ENCODE data around the gene KCNJ16. TPM values are rescaled to one million over a fixed set of nuclear protein-coding genes. Genes with fewer than 3 reads are reported as not detected.

Gene KCNJ16
- total and polyA plus RNA-seq, 2 experiments from 2014 or later: not detected

GRCh38 chr17:70091005-70091568 lies 16.1 kb downstream of the KCNJ16 start:
- TF ChIP-seq, protein P1, sequence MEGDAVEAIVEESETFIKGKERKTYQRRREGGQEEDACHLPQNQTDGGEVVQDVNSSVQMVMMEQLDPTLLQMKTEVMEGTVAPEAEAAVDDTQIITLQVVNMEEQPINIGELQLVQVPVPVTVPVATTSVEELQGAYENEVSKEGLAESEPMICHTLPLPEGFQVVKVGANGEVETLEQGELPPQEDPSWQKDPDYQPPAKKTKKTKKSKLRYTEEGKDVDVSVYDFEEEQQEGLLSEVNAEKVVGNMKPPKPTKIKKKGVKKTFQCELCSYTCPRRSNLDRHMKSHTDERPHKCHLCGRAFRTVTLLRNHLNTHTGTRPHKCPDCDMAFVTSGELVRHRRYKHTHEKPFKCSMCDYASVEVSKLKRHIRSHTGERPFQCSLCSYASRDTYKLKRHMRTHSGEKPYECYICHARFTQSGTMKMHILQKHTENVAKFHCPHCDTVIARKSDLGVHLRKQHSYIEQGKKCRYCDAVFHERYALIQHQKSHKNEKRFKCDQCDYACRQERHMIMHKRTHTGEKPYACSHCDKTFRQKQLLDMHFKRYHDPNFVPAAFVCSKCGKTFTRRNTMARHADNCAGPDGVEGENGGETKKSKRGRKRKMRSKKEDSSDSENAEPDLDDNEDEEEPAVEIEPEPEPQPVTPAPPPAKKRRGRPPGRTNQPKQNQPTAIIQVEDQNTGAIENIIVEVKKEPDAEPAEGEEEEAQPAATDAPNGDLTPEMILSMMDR (IDR thresholded peaks at IDR 0.05; ENCODE audit: low read depth, low read length): no peak
- no peak for DNase-seq (ENCODE audit: low read depth in 1 of 2, low spot score in 1 of 2)
- Histone ChIP-seq H3K27ac (no peak overlapping the region), H3K36me3 (no peaks in the 10 kb centered on the region), H3K4me1 (ENCODE audit: low read depth) (no peaks in the 10 kb centered on the region), H3K4me3 (no peak overlapping the region), H3K9me3 (ENCODE audit: low read depth) (no peaks in the 10 kb centered on the region), H3K27me3 (no peaks in the 10 kb centered on the region)

DNA sequence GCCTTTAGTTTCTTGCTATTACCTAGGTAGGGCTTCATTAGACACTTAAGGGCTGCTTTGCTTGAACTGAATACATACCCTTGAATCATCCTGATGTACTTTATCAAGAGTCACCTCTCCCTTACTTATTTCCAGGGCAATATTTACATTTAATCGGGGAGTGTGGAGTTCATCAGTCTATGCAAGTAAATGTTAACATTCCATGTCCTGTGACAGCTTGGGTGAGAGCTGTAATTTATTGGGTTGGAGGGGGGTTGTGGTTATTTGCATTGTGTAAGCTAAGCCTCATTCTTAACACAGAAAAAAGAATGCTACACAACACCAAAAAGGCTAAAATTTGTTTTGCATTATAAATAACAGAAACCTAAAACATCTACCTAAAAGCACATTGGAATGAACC lies 16.7 kb downstream of the KCNJ16 start:
- no peaks in the 10 kb centered on the region for H3K36me3 ChIP-seq
- no peaks in the 10 kb centered on the region for H3K27me3 ChIP-seq
- no peaks in the 10 kb centered on the region for H3K4me1 ChIP-seq (ENCODE audit: low read depth)
- no peak overlapping the region for H3K4me3 ChIP-seq
- no peak for DNase-seq (ENCODE audit: low read depth in 1 of 2, low spot score in 1 of 2)
- no peak overlapping the region for H3K27ac ChIP-seq
- no peaks in the 10 kb centered on the region for H3K9me3 ChIP-seq (ENCODE audit: low read depth)
- TF ChIP-seq, protein P1 (IDR thresholded peaks at IDR 0.05; ENCODE audit: low read depth, low read length): no peak

DNA sequence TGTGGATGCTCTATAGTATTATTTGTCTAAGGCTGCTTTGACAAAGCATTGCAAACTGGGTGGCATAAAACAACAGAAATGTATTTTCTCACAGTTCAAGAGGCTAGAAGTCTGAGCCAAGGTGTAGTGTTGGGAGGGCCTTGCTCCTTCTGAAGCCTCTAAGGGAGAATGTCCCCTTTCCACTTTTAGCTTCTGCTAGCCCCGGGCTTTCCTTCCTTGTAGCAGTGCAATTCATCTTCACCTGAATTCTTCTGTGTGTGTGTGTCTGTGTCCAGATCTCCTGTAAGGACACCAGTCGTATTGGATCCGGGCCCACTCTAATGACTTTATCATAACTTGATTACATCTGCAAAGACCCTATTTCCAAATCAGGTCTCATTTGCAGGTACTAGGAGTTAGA lies 18.1 kb downstream of the KCNJ16 start:
- TF ChIP-seq, protein P1 (IDR thresholded peaks at IDR 0.05; ENCODE audit: low read depth, low read length): no peak
- Histone ChIP-seq H3K36me3 (no peaks in the 10 kb centered on the region), H3K27me3 (no peaks in the 10 kb centered on the region), H3K4me1 (ENCODE audit: low read depth) (no peaks in the 10 kb centered on the region), H3K4me3 (no peak overlapping the region), H3K27ac (no peak overlapping the region), H3K9me3 (ENCODE audit: low read depth) (no peaks in the 10 kb centered on the region)
- no peak for DNase-seq (ENCODE audit: low read depth in 1 of 2, low spot score in 1 of 2)

GRCh38 chr17:70095455-70095854 lies 20.4 kb downstream of the KCNJ16 start:
- no peaks in the 10 kb centered on the region for H3K4me1 ChIP-seq (ENCODE audit: low read depth)
- no peaks in the 10 kb centered on the region for H3K27me3 ChIP-seq
- no peaks in the 10 kb centered on the region for H3K36me3 ChIP-seq
- no peaks in the 10 kb centered on the region for H3K9me3 ChIP-seq (ENCODE audit: low read depth)
- no peak overlapping the region for H3K4me3 ChIP-seq
- TF ChIP-seq, protein P1 (IDR thresholded peaks at IDR 0.05; ENCODE audit: low read depth, low read length): no peak
- H3K27ac ChIP-seq: no peak overlapping the region
- DNase-seq (ENCODE audit: low read depth in 1 of 2, low spot score in 1 of 2): no peak

GRCh38 chr17:70096861-70097260 lies 21.8 kb downstream of the KCNJ16 start:
- no peaks in the 10 kb centered on the region for H3K9me3 ChIP-seq (ENCODE audit: low read depth)
- DNase-seq (ENCODE audit: low read depth in 1 of 2, low spot score in 1 of 2): no peak
- no peak overlapping the region for H3K4me3 ChIP-seq
- no peaks in the 10 kb centered on the region for H3K27me3 ChIP-seq
- H3K36me3 ChIP-seq: no peaks in the 10 kb centered on the region
- no peak overlapping the region for H3K27ac ChIP-seq
- no peaks in the 10 kb centered on the region for H3K4me1 ChIP-seq (ENCODE audit: low read depth)
- TF ChIP-seq, protein P1 (IDR thresholded peaks at IDR 0.05; ENCODE audit: low read depth, low read length): no peak

Data from cardiac muscle cell (in vitro differentiated cells and primary cell).